ENCODE data around the gene TCF7L1. TPM values are rescaled to one million over a fixed set of nuclear protein-coding genes. Genes with fewer than 3 reads are reported as not detected.

The TCF7L1 gene
- polyA plus RNA-seq, 1 donor (not counting 4 experiments of a cell fraction or from before 2014, with no cell fraction given), result 1.0 TPM

- FAIRE-seq (no peak), DNase-seq (ENCODE audit: low read depth, low spot score) (no peak)
- TF ChIP-seq EZH2 (IDR thresholded peaks at IDR 0.05; ENCODE audit: low read length) (no peak), CTCF (optimal IDR thresholded peaks at IDR 0.05 in 1 of 3, IDR thresholded peaks at IDR 0.05 in 1 of 3, conservative IDR thresholded peaks at IDR 0.05 in 1 of 3; ENCODE audit: extremely low read depth in 1 of 3, insufficient read depth in 2 of 3, low read length in 3 of 3) (no peak)
- Histone ChIP-seq H3K4me2 (ENCODE audit: control insufficient read depth, extremely low read depth, insufficient read depth, low read depth, low read length) (no peak overlapping the region), H3K9me1 (ENCODE audit: control insufficient read depth, extremely low read depth, insufficient read depth, low read length) (no peaks in the 10 kb centered on the region), H3K27ac (ENCODE audit: control insufficient read depth, insufficient read depth, low read length) (no peak overlapping the region), H3K9me3 (ENCODE audit: control insufficient read depth, low read depth, low read length) (no peaks in the 10 kb centered on the region), H3K4me1 (ENCODE audit: control insufficient read depth, extremely low read depth, insufficient read depth, low read length) (no peaks in the 10 kb centered on the region), H4K20me1 (ENCODE audit: control insufficient read depth, extremely low read depth, insufficient read depth, low read length) (peaks cover 2% of the 10 kb centered on the region), H2AFZ (ENCODE audit: control insufficient read depth, low read length) (no peak overlapping the region), H3K4me3 (ENCODE audit: control insufficient read depth in 2 of 3, extremely low read depth in 1 of 3, insufficient read depth in 2 of 3, low read depth in 1 of 3, low read length in 3 of 3) (no peak overlapping the region), H3K27me3 (ENCODE audit: control insufficient read depth, extremely low read depth, insufficient read depth, low read length) (no peaks in the 10 kb centered on the region), H3K79me2 (ENCODE audit: control insufficient read depth, insufficient read depth, low read length) (no peaks in the 10 kb centered on the region), H3K9ac (ENCODE audit: control insufficient read depth, extremely low read depth, insufficient read depth, low read length) (no peak overlapping the region), H3K36me3 (ENCODE audit: control insufficient read depth in 2 of 2, extremely low read depth in 1 of 2, insufficient read depth in 2 of 2, low read length in 2 of 2) (no peaks in the 10 kb centered on the region)
- dilution Hi-C loops (cut with MboI; ENCODE audit: extremely low pct_ligation_motif_present, low sequenced_read_pairs), result no loop called here
These were observed 24.2 kb downstream of the TCF7L1 start for GRCh38 chr2:85157345-85157744.

- TF ChIP-seq CTCF (optimal IDR thresholded peaks at IDR 0.05 in 1 of 3, IDR thresholded peaks at IDR 0.05 in 1 of 3, conservative IDR thresholded peaks at IDR 0.05 in 1 of 3; ENCODE audit: extremely low read depth in 1 of 3, insufficient read depth in 2 of 3, low read length in 3 of 3) (no peak), EZH2 (IDR thresholded peaks at IDR 0.05; ENCODE audit: low read length) (no peak)
- Histone ChIP-seq H3K27me3 (ENCODE audit: control insufficient read depth, extremely low read depth, insufficient read depth, low read length) (no peaks in the 10 kb centered on the region), H3K9me1 (ENCODE audit: control insufficient read depth, extremely low read depth, insufficient read depth, low read length) (no peaks in the 10 kb centered on the region), H2AFZ (ENCODE audit: control insufficient read depth, low read length) (no peak overlapping the region), H3K36me3 (ENCODE audit: control insufficient read depth in 2 of 2, extremely low read depth in 1 of 2, insufficient read depth in 2 of 2, low read length in 2 of 2) (no peaks in the 10 kb centered on the region), H3K4me1 (ENCODE audit: control insufficient read depth, extremely low read depth, insufficient read depth, low read length) (no peaks in the 10 kb centered on the region), H3K27ac (ENCODE audit: control insufficient read depth, insufficient read depth, low read length) (no peak overlapping the region), H3K4me2 (ENCODE audit: control insufficient read depth, extremely low read depth, insufficient read depth, low read depth, low read length) (no peak overlapping the region), H3K79me2 (ENCODE audit: control insufficient read depth, insufficient read depth, low read length) (no peaks in the 10 kb centered on the region), H3K9ac (ENCODE audit: control insufficient read depth, extremely low read depth, insufficient read depth, low read length) (no peak overlapping the region), H3K4me3 (ENCODE audit: control insufficient read depth in 2 of 3, extremely low read depth in 1 of 3, insufficient read depth in 2 of 3, low read depth in 1 of 3, low read length in 3 of 3) (no peak overlapping the region), H3K9me3 (ENCODE audit: control insufficient read depth, low read depth, low read length) (no peaks in the 10 kb centered on the region), H4K20me1 (ENCODE audit: control insufficient read depth, extremely low read depth, insufficient read depth, low read length) (peaks cover 2% of the 10 kb centered on the region)
- FAIRE-seq (no peak), DNase-seq (ENCODE audit: low read depth, low spot score) (no peak)
- dilution Hi-C loops (cut with MboI; ENCODE audit: extremely low pct_ligation_motif_present, low sequenced_read_pairs), result no loop called here
These were observed 25.5 kb downstream of the TCF7L1 start for GRCh38 chr2:85158559-85159273.

All from keratinocyte (primary cell).